A549 (cell line): ENCODE data around the gene SOX13. TPM values are rescaled to one million over a fixed set of nuclear protein-coding genes. Genes with fewer than 3 reads are reported as not detected.

Experiments used
- ATAC-seq, 2 experiments: fragments of 200-7000 bp in 1 of 2; fragments of >200 bp in 1 of 2; cut with Nextera tagmentation in 1 of 2; cut with Tn5 transposase in 1 of 2; 3 replicates each; pipeline versions ENCODE4 v1.8.0 to v1.9.1; 2018 to 2020; ENCODE audit warnings: mild to moderate bottlenecking in 1 of 2, moderate library complexity in 1 of 2
- CTCF ChIA-PET: fragments of 300-600 bp; sonication (Branson Sonifier 250); formaldehyde crosslinking; extraction: SDS; loops from one replicate; lab custom pipeline; 2021; ENCODE audit warnings: antibody characterized with exemption, inconsistent platforms; lab: Yijun Ruan, JAX
- POLR2A ChIA-PET: fragments of 350-600 bp; formaldehyde crosslinking; extraction: SDS; loops from one replicate; lab custom pipeline; 2021; ENCODE audit warnings: antibody characterized with exemption, inconsistent platforms; lab: Yijun Ruan, JAX
- DNase-seq, 2 experiments: peaks; one replicate each; pipeline versions ENCODE4 v3.0.0 to v3.0.0-alpha.2; 2011 to 2016; ENCODE audit warnings: low read depth in 1 of 2, low spot score in 1 of 2
- FAIRE-seq: peaks from 2 replicates; lab custom pipeline; 2011; peaks lifted over from hg19 to GRCh38; lab: Jason Lieb, UNC
- H3K27ac ChIP-seq, 2 experiments: fragments of >200 bp; sonication (Bioruptor Twin); formaldehyde crosslinking; 3 replicates each; pipeline ENCODE4 v1.5.1; 2016 to 2017
- H3K4me1 ChIP-seq: fragments of >200 bp; sonication (Bioruptor Twin); formaldehyde crosslinking; 3 replicates; pipeline ENCODE4 v1.6.1; 2016
- H3K4me2 ChIP-seq: fragments of >200 bp; sonication (Bioruptor Twin); formaldehyde crosslinking; 3 replicates; pipeline ENCODE4 v1.6.1; 2016
- H3K4me3 ChIP-seq: fragments of >200 bp; sonication (Bioruptor Twin); formaldehyde crosslinking; 3 replicates; pipeline ENCODE4 v1.5.1; 2016
- H3K9me3 ChIP-seq: fragments of >200 bp; sonication (Bioruptor Twin); formaldehyde crosslinking; 3 replicates; pipeline ENCODE4 v1.6.1; 2016
- BCL3 ChIP-seq: fragments of >200 bp; sonication (Bioruptor Twin); formaldehyde crosslinking; IDR thresholded peaks from 3 replicates; pipeline ENCODE4 v1.6.1; 2016
- BHLHE40 ChIP-seq: IDR thresholded peaks from 2 replicates; pipeline ENCODE4 v1.6.1; 2012; ENCODE audit warnings: low read depth, low read length, inconsistent platforms
- CBX8 ChIP-seq: fragments of 200-600 bp; sonication (generic); IDR thresholded peaks from 2 replicates; pipeline ENCODE4 v1.6.1; 2016
- CHD4 ChIP-seq: fragments of 200-600 bp; sonication (generic); IDR thresholded peaks from 2 replicates; pipeline ENCODE4 v1.6.1; 2016; ENCODE audit warnings: antibody characterized with exemption, mild to moderate bottlenecking, borderline replicate concordance
- E2F6 ChIP-seq: IDR thresholded peaks from 2 replicates; pipeline ENCODE4 v1.6.1; 2012; ENCODE audit warnings: low read depth, borderline replicate concordance
- ELK1 ChIP-seq: fragments of 150-350 bp; IDR thresholded peaks from 2 replicates; pipeline ENCODE4 v1.6.1; 2014; ENCODE audit warnings: low read depth, mild to moderate bottlenecking, low read length
- ESRRA ChIP-seq: fragments of 150-350 bp; IDR thresholded peaks from 2 replicates; pipeline ENCODE4 v1.6.1; 2014; ENCODE audit warnings: mild to moderate bottlenecking, low read length, borderline replicate concordance
- GATA3 ChIP-seq: IDR thresholded peaks from 2 replicates; pipeline ENCODE4 v1.6.1; 2012; ENCODE audit warnings: borderline replicate concordance
- HEYL ChIP-seq: fragments of 250-450 bp; sonication (Bioruptor Pico); IDR thresholded peaks from 2 replicates; pipeline ENCODE4 v1.8.0; 2021; ENCODE audit warnings: mild to moderate bottlenecking, moderate library complexity
- MAX ChIP-seq: IDR thresholded peaks from 2 replicates; pipeline ENCODE4 v1.6.1; 2012
- MYC ChIP-seq: IDR thresholded peaks from 2 replicates; pipeline ENCODE4 v1.6.1; 2012; ENCODE audit warnings: mild to moderate bottlenecking, inconsistent platforms, low read length, improper control_type of control experiment, borderline replicate concordance
- NPAS2 ChIP-seq: fragments of 250-450 bp; sonication (Bioruptor Pico); IDR thresholded peaks from 2 replicates; pipeline ENCODE4 v1.8.0; 2022; ENCODE audit warnings: mild to moderate bottlenecking, moderate library complexity, borderline replicate concordance
- NR3C1 ChIP-seq: fragments of >200 bp; sonication (Bioruptor Twin); formaldehyde crosslinking; IDR thresholded peaks from 3 replicates; pipeline ENCODE4 v1.6.1; 2017
- PHF8 ChIP-seq: fragments of 200-600 bp; sonication (generic); IDR thresholded peaks from 2 replicates; pipeline ENCODE4 v1.6.1; 2016; ENCODE audit warnings: low read depth, mild to moderate bottlenecking, antibody characterized with exemption, moderate library complexity, borderline replicate concordance
- RARB ChIP-seq: fragments of 250-450 bp; sonication (Bioruptor Pico); IDR thresholded peaks from 2 replicates; pipeline ENCODE4 v1.8.0; 2021; ENCODE audit warnings: mild to moderate bottlenecking, moderate library complexity
- RCOR1 ChIP-seq: fragments of 150-350 bp; IDR thresholded peaks from 2 replicates; pipeline ENCODE4 v1.6.1; 2014; ENCODE audit warnings: antibody characterized with exemption, low read length, low read depth
- RNF2 ChIP-seq: fragments of 200-600 bp; sonication (generic); IDR thresholded peaks from 2 replicates; pipeline ENCODE4 v1.6.1; 2016; ENCODE audit warnings: low read depth, mild to moderate bottlenecking, antibody characterized with exemption, moderate library complexity, borderline replicate concordance
- SREBF2 ChIP-seq: fragments of 450-650 bp; IDR thresholded peaks from 2 replicates; pipeline ENCODE4 v1.6.1; 2014; ENCODE audit warnings: mild to moderate bottlenecking, moderate library complexity
- USF2 ChIP-seq: fragments of 450-650 bp; IDR thresholded peaks from 2 replicates; pipeline ENCODE4 v1.6.1; 2014; ENCODE audit warnings: antibody characterized with exemption
- ZC3H11A ChIP-seq: fragments of 450-650 bp; IDR thresholded peaks from 2 replicates; pipeline ENCODE4 v1.6.1; 2014; ENCODE audit warnings: antibody characterized with exemption, mild to moderate bottlenecking
- ZFP36 ChIP-seq: fragments of 450-650 bp; IDR thresholded peaks from 2 replicates; pipeline ENCODE4 v1.6.1; 2014; ENCODE audit warnings: borderline replicate concordance; ENCODE audit not compliant: partially characterized antibody
- WGBS: methylation state at CpG from one replicate; pipeline ENCODE4 v1.1.6; 2017; ENCODE audit errors: missing lambda C conversion rate; 5-methylcytosine and 5-hydroxymethylcytosine counted together
- polyA plus RNA-seq, 4 experiments: library from polyadenylated mRNA; depleted of rRNA in 3 of 4; stranded (reverse); fragments of >200 nt; fragmentation: RNase III in 1 of 4; extraction: RNeasy Plus Mini Kit Qiagen cat#74134 plus additional on column Dnase treatment in 1 of 4; gene quantifications; 2 replicates in 3 of 4; 3 replicates in 1 of 4; pipeline ENCODE4 v1.2.3, GENCODE V29; 2011 to 2017

The SOX13 gene
- polyA plus RNA-seq, 2 of the 4 experiments (the other 2 are of a cell fraction): 6.8 to 9.8 TPM

GRCh38 chr1:204080163-204080903 lies 7.4 kb downstream of the SOX13 start:
- FAIRE-seq (no peak), DNase-seq (peak; percentile 85 to 95), ATAC-seq (peak; percentile 90 to 91)
- ChIA-PET CTCF (interaction anchor here (0.9 to 5.7 kb wide), 9 partner anchors 14 to 209 kb away, joined by 3 to 30 read pairs (median 3); no protein-coding TSS in a partner anchor), POLR2A (interaction anchor here (0.6 kb wide), 2 partner anchors 8 to 213 kb away, joined by 4 to 7 read pairs; partner anchors contain the start of gene SOX13)
- TF ChIP-seq MAX (0 out of 2 replicates have a peak, but pooled peaks have one; percentile 37), RARB (CRISPR knock-in tag) (no peak)
- Histone ChIP-seq H3K9me3 (no peaks in the 10 kb centered on the region), H3K27ac (peak overlapping the region; percentile 71 to 86), H3K4me1 (peaks cover 55% of the 10 kb centered on the region), H3K4me3 (no peak overlapping the region), H3K4me2 (peak overlapping the region; percentile 83)
- WGBS: 18% methylated on average over 6 of the region's 8 CpGs

- H3K9me3 ChIP-seq: no peaks in the 10 kb centered on the region
- FAIRE-seq (no peak), DNase-seq (no peak), ATAC-seq (no peak)
- TF ChIP-seq GATA3 (no peak), BHLHE40 (no peak), SREBF2 (no peak), E2F6 (no peak), CHD4 (no peak), ELK1 (no peak), HEYL (CRISPR knock-in tag) (no peak), PHF8 (no peak), MAX (no peak), MYC (no peak)
- CTCF ChIA-PET: interaction anchor here (0.9 to 5.7 kb wide), 2 partner anchors 18 to 47 kb away, joined by 3 to 30 read pairs; no protein-coding TSS in a partner anchor
- peak overlapping the region; percentile 57 to 71; a peak in 4 of 6 replicates for H3K27ac ChIP-seq
- H3K4me1 ChIP-seq: peaks cover 53% of the 10 kb centered on the region
- peak overlapping the region; percentile 83; the same call in 2 of the 3 replicates for H3K4me2 ChIP-seq
- 68% methylated on average over 13 of the region's 13 CpGs for WGBS
- POLR2A ChIA-PET: no interaction called here
- no peak overlapping the region for H3K4me3 ChIP-seq
Observed at GRCh38 chr1:204081164-204081790, 8.4 kb downstream of the SOX13 start.

DNA sequence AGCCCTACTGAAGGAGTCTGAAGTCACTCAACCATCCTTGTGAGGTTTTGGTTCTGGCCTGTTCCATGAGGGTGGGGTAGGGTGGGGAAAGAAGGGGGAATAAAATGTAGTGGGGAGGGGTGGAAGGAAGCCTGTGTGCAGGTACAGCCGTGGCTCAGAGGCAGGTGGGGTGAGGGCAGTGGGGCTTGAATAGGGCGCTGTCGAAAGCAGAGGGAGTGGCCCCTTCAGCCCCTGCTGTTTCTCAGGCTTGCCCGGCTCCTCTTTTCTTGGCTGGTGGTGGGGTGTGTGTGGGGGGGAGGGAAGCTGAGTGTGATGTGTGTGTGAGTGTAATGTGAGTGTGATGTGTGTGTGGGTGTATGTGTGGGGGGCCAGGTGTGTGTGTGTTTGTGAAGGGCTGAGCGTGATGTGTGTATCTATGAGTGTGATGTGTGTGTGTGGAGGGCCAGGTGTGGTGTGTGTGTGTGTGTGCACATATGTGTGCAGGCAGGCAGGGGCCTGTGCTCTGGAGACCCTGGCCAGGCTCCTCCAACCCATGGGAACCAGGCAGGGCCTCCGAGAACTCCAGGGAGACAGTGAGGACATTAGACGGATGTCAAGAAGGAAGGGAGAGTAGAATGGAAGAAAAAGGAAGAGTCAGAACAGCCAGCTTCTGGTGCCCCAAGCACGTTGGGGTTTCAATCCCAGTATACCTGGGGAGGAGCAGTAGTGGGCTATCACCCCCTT lies 9.0 kb downstream of the SOX13 start:
- no peak overlapping the region for H3K4me3 ChIP-seq
- ChIA-PET POLR2A (no interaction called here), CTCF (interaction anchor here (5.7 kb wide), 1 partner anchor 46 kb away, joined by 30 read pairs; no protein-coding TSS in a partner anchor)
- peak overlapping the region; percentile 57 to 71; a peak in 4 of 6 replicates for H3K27ac ChIP-seq
- DNase-seq: no peak
- H3K4me2 ChIP-seq: no peak overlapping the region
- no peaks in the 10 kb centered on the region for H3K9me3 ChIP-seq
- no peak for FAIRE-seq
- no peak for ATAC-seq
- TF ChIP-seq RCOR1 (no peak), MYC (no peak), ESRRA (no peak), NPAS2 (CRISPR knock-in tag) (no peak), CBX8 (no peak), ZC3H11A (no peak), BCL3 (no peak), NR3C1 (no peak), RNF2 (no peak), ZFP36 (no peak), USF2 (no peak)
- H3K4me1 ChIP-seq: peaks cover 53% of the 10 kb centered on the region
- 91% methylated on average over 6 of the region's 8 CpGs for WGBS
